Activated CD4-positive, alpha-beta T cell treated with anti-CD3 and anti-CD28 coated beads, Interleukin-2, amount 50 U/mL, for 16 hours (primary cell): Measurements from ENCODE around the gene PTPRR.

Experiments
- DNase-seq: peaks from one replicate; pipeline ENCODE4 v3.0.0-alpha.2; 2020

The PTPRR gene

DNA sequence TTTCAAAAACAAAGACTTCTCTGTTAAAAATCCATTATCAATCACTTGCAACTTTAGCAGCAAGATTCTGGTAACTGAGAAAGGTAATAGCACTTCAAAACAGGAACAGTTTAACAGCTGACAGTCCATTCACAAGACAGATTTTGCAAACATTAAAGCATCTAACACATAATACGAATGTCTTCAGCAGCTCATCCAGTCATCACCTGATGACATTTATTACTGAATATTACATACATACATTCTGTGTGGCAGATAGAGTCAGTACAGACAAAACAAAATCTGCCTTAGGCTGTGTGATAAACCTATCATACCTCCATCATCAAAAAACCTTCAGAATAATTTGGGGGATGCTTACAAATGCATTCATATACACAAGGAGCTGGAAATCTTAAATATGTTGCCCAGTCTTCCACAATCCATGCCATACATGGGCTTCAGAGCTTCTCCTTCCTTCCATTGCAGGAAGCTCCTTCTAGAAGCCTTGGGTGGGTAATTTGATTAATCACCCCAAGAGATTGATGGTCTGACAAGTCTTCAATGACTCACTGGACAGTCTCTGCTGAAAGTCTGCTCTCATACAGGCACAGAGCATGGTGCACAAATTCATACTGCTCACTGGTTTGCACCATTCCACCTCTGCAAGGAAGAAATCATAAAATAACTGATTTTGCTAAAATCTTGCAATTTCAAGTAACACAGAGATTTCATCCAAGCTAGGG is 281.7 kb downstream of the PTPRR start:
- no peak for DNase-seq

DNA sequence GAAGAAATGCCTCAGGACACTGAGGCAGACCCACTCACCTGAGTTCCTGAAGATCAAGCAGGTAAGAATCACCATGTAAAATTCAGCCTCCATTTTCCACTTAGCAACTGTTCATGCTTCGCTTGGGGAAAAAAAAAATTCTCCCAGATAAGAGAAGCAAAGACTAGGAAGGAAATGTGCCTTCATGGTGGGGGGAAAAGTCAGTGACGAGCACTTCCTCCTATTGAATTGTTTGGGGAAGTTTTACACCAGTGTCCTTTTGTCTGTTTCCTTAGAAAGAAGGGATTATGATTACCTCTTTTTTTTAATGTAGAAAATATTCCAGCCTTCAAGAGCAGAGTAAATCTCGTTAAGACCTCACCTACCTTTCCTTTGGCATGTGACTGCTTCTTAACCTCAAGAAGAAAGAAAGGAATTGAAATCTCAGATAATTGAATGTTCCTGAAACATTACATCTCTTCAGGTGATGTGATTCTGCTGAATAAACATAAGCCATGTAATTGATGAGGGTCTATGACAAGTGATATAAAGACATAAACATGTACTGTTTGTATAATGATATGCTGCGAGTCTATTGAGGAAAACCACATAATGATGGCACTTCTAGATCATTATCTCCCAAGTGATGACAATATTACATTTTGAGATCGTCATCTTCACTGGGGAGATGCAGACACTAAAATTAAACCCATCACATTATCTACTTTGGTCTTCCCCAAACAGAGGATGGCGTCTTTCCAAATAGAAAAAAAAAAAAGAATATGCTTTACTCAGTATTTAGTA is 283.0 kb downstream of the PTPRR start, which contains the start of gene PTPRB:
Gene PTPRB, minus strand, starts transcription at position 127 of the 783 bp plus-strand sequence. Its CDS starts 34 bp downstream, at position 93.
- DNase-seq, result no peak

DNA sequence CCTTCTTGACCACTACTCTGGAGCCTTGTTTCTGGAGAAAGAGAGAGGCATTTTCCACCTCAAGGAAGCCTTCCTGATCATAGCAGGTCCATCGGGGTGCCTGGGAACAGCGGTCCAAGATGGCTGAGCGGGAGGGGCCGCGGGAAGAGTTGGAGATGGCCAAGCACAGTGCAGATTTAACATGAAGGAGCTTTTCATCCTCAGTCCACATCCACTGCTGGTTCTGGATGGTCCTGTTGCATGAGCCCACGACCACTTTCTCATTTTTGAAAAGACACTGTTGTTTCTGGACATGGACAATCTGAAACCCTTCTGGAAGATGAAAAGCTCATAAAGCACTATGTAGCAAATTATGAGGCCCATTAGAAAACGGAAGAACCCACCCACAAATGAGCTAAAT is 284.8 kb downstream of the PTPRR start:
- DNase-seq, result no peak

DNA sequence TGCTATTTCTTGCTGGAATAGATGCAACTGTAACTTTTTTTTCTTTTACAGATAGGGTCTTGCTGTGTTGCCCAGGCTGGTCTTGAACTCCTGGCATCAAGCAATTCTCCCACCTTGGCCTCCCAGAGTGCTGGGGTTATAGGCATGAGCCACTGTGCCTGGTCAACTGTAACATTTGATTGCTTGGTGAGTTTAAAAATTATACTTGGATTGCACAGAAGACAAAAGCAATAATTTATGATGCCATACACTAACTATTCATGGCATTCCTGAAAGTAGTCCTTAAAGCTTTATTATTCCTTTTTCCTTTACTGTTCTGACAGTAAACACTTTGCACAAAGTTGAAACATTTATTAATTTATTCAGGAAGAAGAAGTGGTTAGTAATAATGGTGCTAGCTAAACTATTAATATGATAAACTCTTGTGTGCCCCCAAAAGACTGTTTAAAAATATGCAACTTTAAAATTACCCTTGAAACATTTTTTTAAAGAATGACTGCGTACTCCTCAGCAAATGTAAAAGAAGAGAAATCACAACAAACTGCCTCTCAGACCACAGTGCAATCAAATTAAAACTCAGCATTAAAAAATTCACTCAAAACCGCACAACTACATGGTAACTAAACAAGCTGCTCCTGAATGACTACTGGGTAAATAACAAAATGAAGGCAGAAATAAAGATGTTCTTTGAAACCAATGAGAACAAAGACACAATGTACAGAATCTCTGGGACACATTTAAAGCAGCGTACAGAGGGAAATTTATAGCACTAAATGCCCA is 291.6 kb downstream of the PTPRR start:
- no peak for DNase-seq

DNA sequence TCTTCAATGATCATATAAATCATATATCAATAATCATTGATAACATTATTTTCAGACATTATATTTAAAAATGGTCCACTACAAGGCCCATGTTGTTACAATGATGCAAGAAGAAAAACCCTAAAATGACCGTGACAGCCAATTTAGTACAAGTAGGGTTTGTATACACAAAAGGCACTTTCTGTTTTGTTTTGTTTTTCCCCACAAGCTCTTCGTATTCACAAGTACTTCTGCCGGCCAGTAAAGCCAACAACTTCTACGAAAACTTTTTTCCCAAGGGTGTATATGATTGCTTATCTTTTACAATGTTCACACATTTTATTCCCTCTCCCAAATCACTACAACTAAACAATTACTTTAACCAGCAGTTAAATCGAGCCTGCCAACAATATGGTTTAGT is 292.9 kb downstream of the PTPRR start:
- DNase-seq, result no peak

DNA sequence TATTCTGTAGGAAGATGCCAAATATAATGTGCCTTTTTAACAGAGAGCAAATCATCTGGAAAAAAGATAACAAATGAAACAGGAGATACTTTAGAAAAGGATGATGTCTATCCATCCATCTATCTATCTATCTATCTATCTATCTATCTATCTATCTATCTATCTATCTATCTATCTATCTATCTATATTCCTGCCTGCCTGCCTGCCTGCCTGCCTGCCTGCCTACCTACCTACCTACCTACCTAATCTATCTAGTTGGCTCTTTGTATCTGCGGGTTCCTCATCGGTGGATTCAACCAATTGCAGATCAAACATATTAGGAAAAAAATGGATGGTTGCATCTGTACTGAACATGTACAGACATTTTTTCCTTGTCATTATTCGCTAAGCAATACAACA is 294.4 kb downstream of the PTPRR start:
- DNase-seq, result no peak

DNA sequence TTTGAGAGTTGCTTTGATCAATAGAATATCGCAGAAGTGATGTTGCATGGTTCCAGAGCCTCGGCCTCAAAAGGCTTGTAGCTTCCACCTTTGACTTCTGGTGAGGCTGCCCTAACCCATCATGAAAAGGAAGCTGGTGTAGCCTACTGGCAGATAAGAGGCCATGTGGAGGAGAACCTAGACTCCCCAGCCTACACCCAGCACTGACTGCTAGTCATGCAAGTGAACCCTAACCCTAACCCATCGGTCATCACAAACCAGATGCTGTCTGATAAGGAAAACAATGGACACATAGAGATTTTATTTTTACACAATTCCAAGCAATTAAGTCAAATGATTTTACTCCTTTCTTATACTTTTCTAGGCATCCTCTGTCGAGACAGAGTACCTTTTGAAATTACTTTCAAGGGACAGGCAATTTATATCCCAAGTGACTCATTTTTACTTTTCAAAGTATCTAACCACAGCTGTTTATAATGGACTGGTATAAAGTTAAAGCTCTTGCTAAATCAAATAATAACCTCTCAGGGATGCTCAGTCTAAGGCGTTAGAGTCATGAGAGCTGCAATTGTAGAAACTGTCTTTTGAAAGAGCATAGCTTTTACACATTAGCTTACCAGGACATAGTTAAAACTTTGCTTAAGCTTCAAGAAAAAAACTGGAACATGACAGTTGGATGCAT is 300.9 kb downstream of the PTPRR start:
- DNase-seq, result no peak

DNA sequence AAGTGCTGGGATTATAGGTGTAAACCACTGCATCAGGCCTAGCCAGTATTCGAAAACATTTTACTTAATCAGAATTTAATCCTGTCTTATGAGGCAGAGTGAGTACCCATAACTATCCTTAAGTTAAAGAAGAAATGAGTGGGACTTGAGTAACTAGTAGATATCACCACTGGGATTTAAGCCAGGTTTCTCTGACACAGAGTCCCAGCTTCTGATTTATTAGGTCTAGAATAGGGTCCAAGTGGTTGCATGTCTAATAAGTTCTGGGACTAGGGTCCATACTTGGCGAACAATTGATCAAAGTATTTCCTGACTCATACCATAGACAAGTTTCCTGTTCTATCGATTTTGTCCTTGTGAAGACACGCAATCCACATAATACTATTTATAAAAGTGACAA is 302.2 kb downstream of the PTPRR start:
- no peak for DNase-seq

DNA sequence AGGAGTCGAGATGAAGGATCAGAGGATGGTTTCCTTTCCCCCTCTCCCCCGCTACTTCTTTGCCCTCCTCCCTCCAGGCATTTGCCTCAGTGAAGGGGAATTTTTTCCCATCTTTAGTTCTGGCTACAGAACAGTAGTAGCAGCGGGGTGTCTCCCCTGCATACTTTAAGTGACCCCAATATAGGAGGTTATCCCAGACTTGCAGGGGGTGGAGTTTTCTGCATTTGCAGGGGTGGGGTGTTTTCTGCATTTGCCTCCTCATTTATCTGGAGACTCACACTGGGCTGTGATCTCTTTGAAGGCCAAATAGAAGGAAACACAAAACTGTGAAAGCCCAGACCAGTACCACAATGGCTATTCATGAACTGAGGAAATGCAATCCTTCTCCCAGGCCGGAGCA is 303.1 kb downstream of the PTPRR start:
- no peak for DNase-seq

DNA sequence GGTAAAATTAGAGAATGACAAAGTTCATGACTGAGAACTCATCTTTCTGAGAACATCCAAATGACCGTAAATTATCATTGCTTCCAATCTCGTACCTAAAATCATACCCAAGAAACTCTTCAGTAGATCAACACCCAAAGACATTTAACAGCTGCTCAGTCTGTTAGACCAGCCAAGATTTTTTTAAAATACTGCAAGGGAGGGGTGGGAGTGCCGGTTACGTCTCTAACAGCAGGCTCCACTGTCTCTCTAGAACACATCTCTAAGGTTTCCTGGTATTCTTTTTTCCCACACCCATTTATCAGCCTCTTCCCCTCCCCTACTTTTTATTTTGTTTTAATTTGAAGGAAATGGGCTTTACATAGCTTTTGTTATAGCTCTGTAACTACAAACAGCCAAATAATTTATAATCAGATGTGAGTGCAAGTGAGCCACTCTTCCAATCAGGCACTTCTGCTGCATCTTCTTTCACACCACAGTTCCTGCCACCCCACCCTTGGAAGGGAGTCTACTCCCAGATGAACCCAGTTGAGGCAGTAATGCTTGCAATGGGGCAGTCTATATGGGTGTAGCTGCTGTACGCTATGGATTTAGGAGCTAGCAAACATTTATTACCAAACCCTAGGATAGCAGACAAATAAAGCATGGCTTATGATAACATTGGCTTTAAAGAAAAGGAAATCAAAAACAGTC is 305.2 kb downstream of the PTPRR start:
- DNase-seq, result no peak

DNA sequence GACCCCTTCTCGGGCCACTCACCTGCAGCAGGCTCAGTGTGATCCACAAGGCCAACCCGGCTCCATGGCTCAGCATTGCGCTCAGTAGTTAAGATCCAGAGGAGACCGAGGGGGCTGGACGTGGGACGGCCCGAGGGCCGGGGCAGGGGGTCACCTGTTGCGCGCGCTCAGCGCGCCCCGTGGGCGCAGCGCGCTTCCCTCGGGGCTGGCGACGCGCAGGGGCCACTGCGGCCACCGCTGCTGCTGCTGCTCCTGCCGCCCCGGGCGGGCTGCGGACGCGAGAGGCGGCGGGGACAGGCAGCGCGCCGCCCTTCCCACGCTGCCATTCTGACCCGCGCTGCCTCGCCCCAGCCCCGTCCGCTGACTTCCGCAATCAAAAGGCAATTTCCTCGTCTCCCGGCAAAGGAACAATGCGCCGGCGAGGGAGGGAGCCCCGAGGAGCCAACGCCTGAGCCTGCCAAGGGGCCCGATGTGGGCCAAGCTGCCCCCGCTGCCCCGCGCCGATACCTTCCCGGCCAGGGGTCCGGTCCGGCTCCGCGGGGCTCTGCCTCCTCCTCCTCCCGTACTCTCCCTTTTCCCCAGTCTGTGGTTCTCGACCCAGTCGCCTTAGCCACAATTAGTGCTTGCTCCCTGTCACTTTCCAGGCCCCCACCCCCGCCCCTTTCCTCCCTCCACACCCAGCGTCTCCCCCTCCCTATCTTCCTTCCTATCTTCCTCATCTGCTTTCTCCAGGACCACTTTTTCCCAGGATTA is 310.6 kb downstream of the PTPRR start:
- no peak for DNase-seq

DNA sequence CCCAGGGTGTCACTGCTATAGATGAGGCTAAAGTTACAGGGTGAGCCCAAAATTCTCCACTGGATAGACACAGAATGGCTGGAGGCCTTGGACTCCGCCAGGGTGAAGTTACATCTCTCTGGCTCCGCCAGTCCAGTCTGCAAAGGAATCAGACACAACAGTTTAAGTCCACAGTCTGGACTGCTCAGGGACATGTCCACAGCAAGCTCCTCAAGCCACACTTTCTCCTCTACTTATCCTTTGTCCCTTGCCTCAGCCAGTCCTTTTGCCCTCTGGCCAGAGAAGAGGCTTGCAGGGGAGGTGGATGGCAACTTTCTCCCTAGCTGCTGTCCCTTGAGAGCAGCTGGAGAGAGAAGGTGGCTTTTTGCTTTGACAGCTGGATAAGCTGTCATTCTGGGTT is 311.3 kb downstream of the PTPRR start:
- no peak for DNase-seq

DNA sequence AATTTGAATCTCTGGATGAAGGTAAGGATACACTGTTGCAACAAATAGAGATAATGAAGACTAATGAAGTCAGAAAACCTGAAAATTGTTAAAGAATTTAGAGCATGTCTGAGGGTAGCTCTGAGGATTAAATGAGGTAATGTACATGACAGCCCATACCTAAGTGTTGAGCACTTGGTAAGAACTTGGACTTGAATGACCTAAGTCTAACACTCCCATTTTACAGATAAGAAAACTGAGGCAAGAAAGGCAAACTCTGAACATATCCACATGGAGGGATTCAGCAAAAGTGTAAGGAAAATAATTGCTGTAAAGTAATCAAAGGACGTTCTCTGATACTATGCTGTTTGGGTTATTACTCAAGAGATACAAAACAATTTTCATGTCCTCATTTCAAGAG is 312.4 kb downstream of the PTPRR start:
- DNase-seq, result no peak

DNA sequence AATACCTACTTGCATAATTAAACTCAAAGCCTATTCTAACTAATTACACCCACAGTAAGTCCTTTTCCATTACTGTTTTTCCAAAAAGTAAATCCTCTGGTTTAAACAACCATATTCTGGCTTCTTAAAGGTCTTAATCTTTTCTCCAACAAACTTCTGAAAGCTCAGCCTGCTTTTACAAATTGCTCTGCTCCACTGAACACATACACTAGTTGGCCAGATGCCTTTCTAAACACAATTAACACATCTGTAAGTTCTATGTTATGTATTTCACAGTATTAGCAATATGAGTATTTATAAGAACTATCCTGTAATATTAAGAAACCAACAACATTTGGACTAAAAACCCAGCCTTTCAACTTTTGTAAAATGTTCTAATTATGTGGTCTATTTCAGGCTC is 313.4 kb downstream of the PTPRR start:
- no peak for DNase-seq

DNA sequence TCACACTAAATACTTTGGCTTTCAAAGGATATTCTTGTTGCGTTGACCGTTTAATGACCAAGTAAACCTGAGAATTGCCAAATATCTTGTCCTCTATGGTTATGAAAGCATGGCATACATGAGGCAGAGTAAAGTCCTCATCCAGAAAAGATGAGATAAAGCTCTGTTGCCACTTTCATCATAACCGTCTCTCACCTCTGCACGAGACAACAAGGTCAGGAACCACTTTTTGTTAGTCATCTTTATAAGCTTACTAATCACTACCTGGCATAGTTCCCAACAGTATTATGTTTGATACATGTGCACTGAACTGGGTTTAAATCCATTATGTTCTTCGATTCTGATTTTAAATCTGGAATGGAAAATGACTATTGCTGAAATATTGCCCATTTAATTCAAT is 314.6 kb downstream of the PTPRR start:
- no peak for DNase-seq

DNA sequence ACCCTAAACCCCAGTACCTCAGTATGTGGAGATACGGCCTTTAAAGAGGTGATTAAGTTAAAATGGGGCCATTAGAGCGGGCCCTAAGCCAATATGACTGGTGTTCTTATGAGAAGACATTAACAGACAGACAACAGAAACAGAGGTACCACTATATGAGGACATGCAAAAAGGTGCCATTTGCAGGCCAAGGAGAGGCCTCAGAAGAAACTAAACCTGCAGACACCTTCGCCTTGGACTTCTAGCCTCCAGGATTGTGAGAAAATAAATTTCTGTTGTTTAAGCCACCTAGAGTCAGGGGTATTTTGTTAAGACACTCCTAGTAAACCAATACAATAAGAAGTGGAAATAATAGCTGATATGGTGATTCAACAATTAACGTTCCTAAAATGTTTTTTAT is 315.9 kb downstream of the PTPRR start:
- no peak for DNase-seq

DNA sequence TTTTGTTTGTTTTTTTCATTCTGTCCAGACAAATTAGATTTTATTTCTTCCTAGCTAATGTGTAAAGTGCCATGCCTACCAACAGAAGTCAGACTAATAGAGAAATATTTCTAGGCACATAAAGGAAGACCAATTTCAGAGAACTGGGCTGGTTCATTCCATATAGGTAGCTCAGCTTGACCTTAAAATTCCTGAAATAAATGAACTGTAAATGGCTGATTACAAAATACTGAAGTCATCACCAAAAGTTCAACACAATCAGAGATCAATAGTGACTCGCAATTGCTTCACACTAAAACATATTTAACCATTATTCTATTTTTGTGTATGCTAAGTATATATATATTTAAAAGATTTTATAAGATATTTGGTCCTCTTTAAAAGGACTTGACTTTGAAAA is 317.5 kb downstream of the PTPRR start:
- no peak for DNase-seq

DNA sequence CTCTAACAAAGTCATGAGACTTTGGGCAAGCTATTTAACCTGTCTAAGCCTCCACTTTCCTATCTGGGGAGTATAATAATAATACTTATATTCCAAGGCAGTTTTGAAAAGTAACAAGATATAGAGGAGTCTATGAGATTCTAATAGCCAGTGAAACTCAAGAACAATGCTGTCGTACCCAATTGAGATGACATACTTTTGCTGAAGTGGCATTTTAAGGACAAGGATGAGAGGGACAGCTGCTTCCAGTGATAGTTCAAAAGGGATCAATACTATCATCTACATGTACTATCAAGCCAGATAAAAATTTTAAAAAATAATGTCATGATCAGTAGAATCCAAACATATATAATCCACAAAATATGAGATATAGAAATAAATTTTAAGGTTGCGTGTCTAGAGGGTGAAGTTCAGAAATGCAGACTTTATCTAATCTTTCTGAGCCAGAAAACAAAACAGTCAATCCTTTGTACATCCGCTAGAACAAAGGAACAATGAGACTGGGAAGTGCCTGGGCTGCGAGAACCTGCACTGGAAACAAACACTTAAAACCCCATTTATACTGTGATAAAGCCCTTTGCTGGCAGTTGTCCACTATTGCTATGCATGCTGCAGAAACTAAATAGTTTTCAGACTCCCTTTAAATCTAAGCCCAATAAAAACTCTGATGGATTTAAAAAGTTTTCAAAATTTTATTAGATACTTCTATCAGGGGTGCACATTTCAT is 321.9 kb downstream of the PTPRR start:
- DNase-seq, result no peak

DNA sequence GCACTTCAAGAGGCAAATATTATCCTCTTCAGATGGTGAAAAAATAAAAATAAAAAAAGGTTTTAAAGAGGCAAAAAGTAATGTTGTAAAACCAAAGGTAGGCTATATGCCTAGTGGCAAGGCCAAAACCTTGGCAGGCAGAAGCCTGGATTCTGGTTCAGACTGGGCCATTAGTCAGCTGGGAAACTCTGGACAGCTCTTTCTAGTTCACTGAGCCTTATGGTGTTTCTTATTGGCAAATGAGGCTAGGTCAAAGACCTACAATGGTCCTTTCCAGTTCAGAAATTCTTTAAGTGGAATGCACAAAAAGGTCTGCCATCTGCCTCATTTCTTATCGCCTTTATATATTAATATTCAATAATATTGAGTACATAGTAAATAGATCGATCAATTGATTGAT is 327.9 kb downstream of the PTPRR start:
- no peak for DNase-seq

DNA sequence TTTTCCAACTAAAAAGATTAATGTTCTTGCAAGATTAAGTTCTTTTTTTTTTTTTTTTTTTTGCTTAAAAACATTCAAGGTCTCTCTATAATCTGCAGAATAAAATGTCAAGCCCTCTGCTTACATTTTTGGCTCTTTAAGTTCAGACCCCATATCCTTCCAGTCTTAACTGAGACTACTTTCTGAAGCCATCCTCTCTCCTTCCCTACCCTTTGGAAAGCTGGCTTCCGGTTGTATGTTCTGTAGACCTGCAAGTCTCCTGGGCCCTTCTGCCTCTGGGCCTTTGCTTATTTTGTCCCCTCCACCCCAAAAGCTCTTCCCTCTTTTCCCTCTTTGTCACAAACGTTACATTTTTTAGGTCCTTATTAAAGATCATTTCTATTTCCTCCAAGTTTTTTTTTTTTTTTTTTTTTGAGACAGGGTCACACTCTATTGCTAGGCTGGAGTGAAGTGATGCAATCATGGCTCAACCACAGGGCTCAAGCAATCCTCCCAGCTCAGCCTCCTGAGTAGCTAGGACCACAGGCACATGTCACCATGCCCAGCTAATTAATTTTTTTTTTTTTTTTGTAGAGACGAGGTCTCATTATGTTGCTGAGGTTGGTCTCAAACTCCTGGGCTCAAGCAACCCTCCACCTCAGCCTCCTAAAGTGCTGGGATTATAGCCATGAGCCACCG is 329.9 kb downstream of the PTPRR start:
- no peak for DNase-seq
